Measurements from ENCODE around the gene ARHGAP24.

- TF ChIP-seq CTCF (IDR thresholded peaks at IDR 0.05): no peak
- TF ChIP-seq EMX1 (CRISPR knock-in tag; IDR thresholded peaks at IDR 0.05): no peak
- no peak for TF ChIP-seq ELF4 (CRISPR knock-in tag; IDR thresholded peaks at IDR 0.05; ENCODE audit: low read depth)
- TF ChIP-seq MAX (CRISPR knock-in tag; IDR thresholded peaks at IDR 0.05): no peak
- no peak for TF ChIP-seq JUN (CRISPR knock-in tag; IDR thresholded peaks at IDR 0.05)
- TF ChIP-seq CBFB (CRISPR knock-in tag; IDR thresholded peaks at IDR 0.05; ENCODE audit: low read depth): no peak
- TF ChIP-seq GABPB1 (CRISPR knock-in tag; IDR thresholded peaks at IDR 0.05): no peak
Observed at GRCh38 chr4:85741381-85741780, 266.4 kb downstream of the ARHGAP24 start.
